ENCODE data around the gene INHBB.

Gene INHBB

DNA sequence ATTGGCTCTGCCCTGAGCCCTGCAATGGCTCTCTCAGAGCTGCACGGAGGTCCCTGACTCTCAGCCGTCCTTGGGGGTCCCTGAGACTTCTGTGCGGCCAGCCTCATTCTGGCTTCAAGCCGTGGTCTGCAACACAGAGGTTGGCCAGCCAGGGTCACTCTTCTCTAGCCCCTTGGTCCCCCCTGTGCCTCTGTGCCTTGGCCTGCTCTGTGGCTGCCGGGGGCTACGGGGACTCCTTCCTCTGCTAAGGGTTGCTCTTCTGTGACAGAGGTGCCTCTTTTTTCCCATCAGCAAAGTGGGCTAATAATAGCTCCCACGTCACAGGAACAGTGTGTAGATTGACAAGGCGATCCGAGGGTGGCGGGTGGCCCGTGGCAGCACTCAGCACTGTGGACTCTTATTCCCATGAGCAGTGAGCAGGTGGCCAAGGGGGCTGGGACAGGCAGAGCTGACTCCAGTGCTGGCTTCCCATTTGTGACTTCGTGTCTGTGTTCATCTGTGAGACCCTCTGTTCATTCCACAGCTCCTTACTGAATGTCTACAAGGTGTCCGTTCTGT, 19.4 kb downstream of the INHBB start:
- H3K4me3 ChIP-seq (ENCODE audit: low read depth, low read length) = no peak overlapping the region
- no peak for TF ChIP-seq CTCF (conservative IDR thresholded peaks at IDR 0.05; ENCODE audit: low read depth, low read length)
- DNase-seq (ENCODE audit: low read depth) = no peak

DNA sequence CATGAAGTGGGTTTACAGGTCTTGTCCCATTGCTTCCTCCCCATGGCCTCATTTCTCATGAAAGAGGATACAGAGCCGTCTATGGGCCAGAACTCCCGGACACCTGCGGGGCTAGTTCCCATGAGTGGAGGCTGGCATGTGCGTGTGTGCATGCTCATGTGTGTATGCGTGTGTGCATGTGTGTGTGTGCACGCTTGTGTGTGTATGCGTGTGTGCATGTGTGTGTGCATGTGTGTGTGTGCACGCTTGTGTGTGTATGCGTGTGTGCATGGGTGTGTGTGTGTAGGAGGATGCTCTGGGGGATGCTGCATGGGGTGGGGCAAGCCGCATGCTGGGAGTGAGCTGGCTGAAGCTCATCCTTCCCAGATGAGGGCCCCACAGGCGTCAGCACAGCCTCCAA, 20.8 kb downstream of the INHBB start:
- H3K4me3 ChIP-seq (ENCODE audit: low read depth, low read length) = no peak overlapping the region
- no peak for DNase-seq (ENCODE audit: low read depth)
- no peak for TF ChIP-seq CTCF (conservative IDR thresholded peaks at IDR 0.05; ENCODE audit: low read depth, low read length)

- no peak overlapping the region for H3K4me3 ChIP-seq (ENCODE audit: low read depth, low read length)
- DNase-seq (ENCODE audit: low read depth) = no peak
- no peak for TF ChIP-seq CTCF (conservative IDR thresholded peaks at IDR 0.05; ENCODE audit: low read depth, low read length)
These were observed 21.3 kb downstream of the INHBB start for GRCh38 chr2:120367221-120367620.

- no peak overlapping the region for H3K4me3 ChIP-seq (ENCODE audit: low read depth, low read length)
- no peak for DNase-seq (ENCODE audit: low read depth)
- no peak for TF ChIP-seq CTCF (conservative IDR thresholded peaks at IDR 0.05; ENCODE audit: low read depth, low read length)
These were observed 21.7 kb downstream of the INHBB start for GRCh38 chr2:120367649-120368048.

- no peak for TF ChIP-seq CTCF (conservative IDR thresholded peaks at IDR 0.05; ENCODE audit: low read depth, low read length)
- no peak for DNase-seq (ENCODE audit: low read depth)
- H3K4me3 ChIP-seq (ENCODE audit: low read depth, low read length) = no peak overlapping the region
These were observed 22.1 kb downstream of the INHBB start for GRCh38 chr2:120368086-120368485.

- no peak for TF ChIP-seq CTCF (conservative IDR thresholded peaks at IDR 0.05; ENCODE audit: low read depth, low read length)
- no peak for DNase-seq (ENCODE audit: low read depth)
- no peak overlapping the region for H3K4me3 ChIP-seq (ENCODE audit: low read depth, low read length)
These were observed 23.3 kb downstream of the INHBB start for GRCh38 chr2:120369250-120369649.

- H3K4me3 ChIP-seq (ENCODE audit: low read depth, low read length) = no peak overlapping the region
- no peak for DNase-seq (ENCODE audit: low read depth)
- TF ChIP-seq CTCF (conservative IDR thresholded peaks at IDR 0.05; ENCODE audit: low read depth, low read length) = no peak
These were observed 26.2 kb downstream of the INHBB start for GRCh38 chr2:120371969-120372625.

Data from choroid plexus epithelial cell (primary cell).